GM10847 (cell line): Measurements from ENCODE around the gene ZNF675.

Experiments
- POLR2A ChIP-seq: IDR thresholded peaks from 2 replicates; pipeline ENCODE4 v1.6.1; 2011; ENCODE audit not compliant: insufficient read length; ENCODE audit errors: extremely low read depth

Gene ZNF675

GRCh38 chr19:23686621-23687423 lies at the start of gene ZNF675:
TSS of gene ZNF675 (minus strand) at chr19:23687212. CDS start at chr19:23687033, 179 bp downstream.
- TF ChIP-seq POLR2A, result peak; percentile 56

- no peak for TF ChIP-seq POLR2A
Measured at GRCh38 chr19:23718802-23719201, 31.8 kb upstream of the ZNF675 start.

- no peak for TF ChIP-seq POLR2A
Measured at GRCh38 chr19:23716792-23717191, 29.8 kb upstream of the ZNF675 start.

GRCh38 chr19:23709347-23709746 lies 22.3 kb upstream of the ZNF675 start:
- no peak for TF ChIP-seq POLR2A

GRCh38 chr19:23706657-23707056 lies 19.6 kb upstream of the ZNF675 start:
- TF ChIP-seq POLR2A, result no peak

- no peak for TF ChIP-seq POLR2A
Measured at GRCh38 chr19:23699521-23699860, 12.5 kb upstream of the ZNF675 start.

GRCh38 chr19:23698711-23699520 lies 11.9 kb upstream of the ZNF675 start:
- no peak for TF ChIP-seq POLR2A

GRCh38 chr19:23673132-23673531 lies 13.9 kb downstream of the ZNF675 start:
- no peak for TF ChIP-seq POLR2A

- TF ChIP-seq POLR2A, result no peak
Measured at GRCh38 chr19:23665651-23666410, 21.2 kb downstream of the ZNF675 start.
